Effector memory CD8-positive, alpha-beta T cell (primary cell): Measurements from ENCODE around the gene ANO8.

ENCODE experiments used
- ATAC-seq: fragments of 150-1000 bp; cut with Tn5 transposase; replicated peaks from 2 replicates; pipeline ENCODE4 v1.10.0; 2021; ENCODE audit warnings: mild to moderate bottlenecking, moderate library complexity
- DNase-seq, 3 experiments: peaks; one replicate each; pipeline ENCODE4 v3.0.0; 2021
- H3K27ac Mint-ChIP-seq, 2 donors: one replicate each; pipeline ENCODE4 v1.8.0; 2022; ENCODE audit warnings: mild to moderate bottlenecking in 2 of 2, mixed read lengths in 2 of 2, moderate library complexity in 2 of 2
- H3K27me3 Mint-ChIP-seq, 2 donors: one replicate each; pipeline ENCODE4 v1.8.0; 2022; ENCODE audit warnings: mixed read lengths in 2 of 2
- H3K36me3 Mint-ChIP-seq: one replicate; pipeline ENCODE4 v1.8.0; 2022; ENCODE audit warnings: mild to moderate bottlenecking, moderate library complexity, mixed read lengths; ENCODE audit not compliant: insufficient read depth
- H3K4me1 Mint-ChIP-seq, 2 donors: one replicate each; pipeline ENCODE4 v1.8.0; 2022; ENCODE audit warnings: low read depth in 2 of 2, mixed read lengths in 2 of 2
- H3K4me3 Mint-ChIP-seq, 2 donors: one replicate each; pipeline ENCODE4 v1.8.0; 2022; ENCODE audit warnings: mild to moderate bottlenecking in 2 of 2, mixed read lengths in 2 of 2, moderate library complexity in 2 of 2
- H3K9me3 Mint-ChIP-seq, 2 donors: one replicate each; pipeline ENCODE4 v1.8.0; 2022; ENCODE audit warnings: mixed read lengths in 2 of 2

The ANO8 gene

DNA sequence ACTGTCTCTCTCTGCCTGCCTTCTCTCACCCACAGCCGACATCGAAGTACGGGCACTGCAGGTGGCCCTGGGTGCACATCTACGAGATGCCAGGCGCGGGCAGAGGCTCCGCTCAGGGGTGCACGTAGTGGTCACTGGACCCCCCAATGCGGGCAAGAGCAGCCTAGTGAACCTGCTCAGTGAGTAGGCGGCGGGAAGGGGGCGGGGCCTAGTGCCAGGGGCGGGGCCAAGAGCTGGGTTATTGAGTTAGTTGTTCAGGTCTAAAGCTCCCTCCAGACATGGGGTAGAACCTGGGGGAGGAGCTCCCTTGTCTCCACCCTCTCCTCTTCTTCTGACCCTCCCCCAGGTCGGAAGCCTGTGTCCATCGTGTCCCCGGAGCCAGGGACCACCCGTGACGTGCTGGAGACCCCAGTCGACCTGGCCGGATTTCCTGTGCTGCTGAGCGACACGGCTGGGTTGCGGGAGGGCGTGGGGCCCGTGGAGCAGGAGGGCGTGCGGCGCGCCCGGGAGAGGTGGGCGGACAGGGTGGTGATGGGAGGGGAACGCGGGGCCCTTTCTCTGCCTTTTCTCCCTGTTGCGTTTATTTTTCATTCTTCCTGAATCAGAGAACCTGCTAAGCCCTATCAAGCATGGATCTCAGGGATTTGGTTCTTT is 4.6 kb upstream of the ANO8 start:
- Mint-ChIP-seq H3K9me3 (no peaks in the 10 kb centered on the region), H3K4me1 (peaks cover 21 to 25% of the 10 kb centered on the region in 2 donors), H3K4me3 (peak overlapping the region; percentile 48 to 97), H3K27me3 (no peaks in the 10 kb centered on the region), H3K27ac (no peak overlapping the region), H3K36me3 (peaks cover 11% of the 10 kb centered on the region)
- DNase-seq: no peak
- no peak for ATAC-seq

DNA sequence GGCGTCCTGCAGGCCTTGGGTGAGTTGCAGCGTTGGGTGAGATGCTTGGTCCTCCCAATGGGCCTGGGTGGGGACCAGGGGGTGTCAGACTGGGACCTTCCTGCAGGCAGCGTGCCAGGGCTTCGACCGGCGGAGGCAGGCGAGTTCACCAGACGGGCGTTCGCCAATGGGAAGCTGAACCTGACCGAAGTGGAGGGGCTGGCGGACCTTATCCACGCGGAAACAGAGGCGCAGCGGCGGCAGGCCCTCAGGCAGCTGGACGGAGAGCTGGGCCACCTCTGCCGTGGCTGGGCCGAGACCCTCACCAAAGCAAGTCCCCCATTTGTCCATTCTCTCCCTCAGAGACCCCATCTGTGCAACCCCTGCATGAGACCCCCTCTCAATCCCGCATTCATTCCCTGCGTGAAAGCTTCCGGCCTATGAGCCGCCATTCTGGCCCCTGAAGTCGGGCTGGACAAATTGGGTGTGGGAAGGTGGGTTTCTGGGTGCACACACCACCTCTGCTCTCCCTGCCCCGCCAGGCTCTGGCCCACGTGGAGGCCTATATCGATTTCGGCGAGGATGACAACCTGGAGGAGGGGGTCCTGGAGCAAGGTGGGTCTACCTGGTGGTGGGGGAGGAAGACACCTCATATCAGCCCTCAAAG is 3.9 kb upstream of the ANO8 start:
- DNase-seq (no peak), ATAC-seq (no peak)
- Mint-ChIP-seq H3K27me3 (no peaks in the 10 kb centered on the region), H3K27ac (no peak overlapping the region), H3K36me3 (peaks cover 11% of the 10 kb centered on the region), H3K9me3 (no peaks in the 10 kb centered on the region), H3K4me3 (peak overlapping the region; percentile 90 to 97), H3K4me1 (peaks cover 24 to 30% of the 10 kb centered on the region in 2 donors)

DNA sequence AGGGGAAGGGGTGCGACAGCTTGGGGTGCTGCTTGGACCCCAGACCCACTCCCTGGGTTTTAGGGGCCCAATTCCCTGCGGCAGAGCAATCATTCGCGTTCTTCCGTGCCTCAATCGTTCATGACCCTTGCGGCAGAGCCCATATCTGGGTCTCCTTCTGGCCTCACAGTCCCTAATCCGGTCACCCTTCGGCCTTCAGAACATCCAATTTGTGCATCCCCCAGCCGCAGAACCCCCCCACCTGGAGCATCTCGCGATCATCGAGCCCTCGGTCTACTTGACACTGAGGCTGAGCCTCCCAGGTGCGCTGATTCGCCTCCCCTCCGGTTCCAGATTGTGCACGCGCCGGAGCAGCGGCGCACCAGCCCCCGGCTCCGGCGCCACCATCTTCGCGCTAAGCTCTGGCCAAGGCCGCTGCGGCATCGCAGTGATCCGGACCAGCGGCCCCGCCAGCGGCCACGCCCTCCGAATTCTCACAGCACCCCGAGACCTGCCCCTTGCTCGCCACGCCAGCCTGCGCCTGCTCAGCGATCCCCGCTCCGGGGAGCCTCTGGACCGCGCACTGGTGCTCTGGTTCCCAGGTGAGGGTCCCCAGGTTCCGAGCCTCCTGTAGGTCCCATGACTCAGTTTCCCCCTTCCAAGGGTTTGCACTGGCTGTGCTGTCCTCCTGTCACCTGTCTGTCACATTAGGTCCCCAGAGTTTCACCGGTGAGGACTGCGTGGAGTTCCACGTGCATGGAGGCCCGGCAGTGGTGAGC is 3.2 kb upstream of the ANO8 start:
- ATAC-seq (peak; percentile 6), DNase-seq (no peak)
- Mint-ChIP-seq H3K27me3 (no peaks in the 10 kb centered on the region), H3K27ac (peak overlapping the region; percentile 84 to 93), H3K9me3 (no peaks in the 10 kb centered on the region), H3K36me3 (peaks cover 6% of the 10 kb centered on the region), H3K4me3 (peak overlapping the region; percentile 90 to 97), H3K4me1 (peaks cover 28 to 34% of the 10 kb centered on the region in 2 donors)

DNA sequence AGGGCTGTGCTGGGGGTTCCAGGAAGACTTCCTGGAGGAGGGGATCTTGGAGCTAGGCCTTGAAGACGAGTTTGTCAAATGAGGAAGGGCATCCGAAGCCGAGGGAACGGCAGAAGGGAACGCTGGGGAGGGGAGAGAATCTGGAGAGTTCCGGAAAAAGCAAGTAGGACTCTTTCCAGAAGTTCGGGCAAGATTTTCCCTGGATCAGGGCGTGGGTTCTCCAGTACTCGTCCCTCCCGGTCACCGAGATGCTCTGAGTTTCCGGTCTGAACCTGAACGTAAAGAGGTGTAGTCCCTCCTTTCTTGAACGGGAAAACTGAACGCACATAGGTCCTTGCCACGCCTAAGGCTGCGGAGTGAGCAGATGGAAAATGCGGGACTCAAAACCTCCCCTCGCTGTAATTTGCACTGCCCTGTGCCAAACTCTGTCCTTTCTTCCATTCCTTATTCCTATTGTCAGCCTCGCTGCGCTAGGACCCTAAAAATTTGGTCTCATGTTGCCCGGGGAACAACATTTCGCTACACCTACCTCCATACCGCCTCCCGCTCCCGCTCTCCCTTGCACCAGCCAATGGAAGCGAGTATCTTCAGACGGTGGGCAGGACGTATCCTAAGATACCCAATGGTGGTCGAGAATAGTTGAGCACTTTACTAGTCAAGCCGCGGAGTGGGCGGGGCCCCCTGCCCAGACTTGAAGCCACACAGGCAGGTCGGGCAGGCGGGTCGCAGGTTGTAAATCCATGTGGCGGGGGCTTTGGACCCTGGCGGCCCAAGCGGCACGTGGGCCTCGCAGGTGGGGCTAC is 2.4 kb upstream of the ANO8 start, which contains the start of gene GTPBP3:
Gene GTPBP3, plus strand, starts transcription at position 682 of the 803 bp plus-strand sequence. Its CDS starts 59 bp downstream, at position 741.
- H3K27me3 Mint-ChIP-seq: no peaks in the 10 kb centered on the region
- H3K9me3 Mint-ChIP-seq: no peaks in the 10 kb centered on the region
- DNase-seq (peak; percentile 92 to 96 (median 94)), ATAC-seq (peak; percentile 86)
- peak within 1 kb of the TSS; percentile 90 to 97 for H3K4me3 Mint-ChIP-seq
- peaks cover 28 to 37% of the 10 kb centered on the region in 2 donors for H3K4me1 Mint-ChIP-seq
- H3K36me3 Mint-ChIP-seq: peaks cover 3% of the 10 kb centered on the region
- peak within 1 kb of the TSS; percentile 84 to 93 for H3K27ac Mint-ChIP-seq

DNA sequence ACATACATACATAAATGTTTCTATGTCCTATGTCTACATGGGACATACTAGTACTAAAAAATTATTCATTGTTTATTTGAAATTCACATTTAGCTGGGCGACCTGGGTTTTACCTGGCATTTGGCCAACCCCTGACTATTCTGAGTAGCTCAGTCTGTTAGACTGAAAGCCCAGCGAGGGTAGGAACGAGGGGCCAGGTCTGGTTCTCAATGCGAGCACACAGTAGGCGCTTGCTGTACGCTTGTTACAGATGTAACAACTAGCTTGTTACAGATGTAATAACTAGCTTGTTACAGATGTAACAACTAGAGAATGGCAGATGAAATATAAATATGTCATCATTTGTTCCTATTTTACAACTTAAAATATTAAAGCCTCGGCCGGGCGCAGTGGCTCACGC is 920 bp upstream of the ANO8 start:
- Mint-ChIP-seq H3K4me3 (peak overlapping the region; percentile 90 to 97), H3K4me1 (peaks cover 31 to 37% of the 10 kb centered on the region in 2 donors)
- no peak for ATAC-seq

DNA sequence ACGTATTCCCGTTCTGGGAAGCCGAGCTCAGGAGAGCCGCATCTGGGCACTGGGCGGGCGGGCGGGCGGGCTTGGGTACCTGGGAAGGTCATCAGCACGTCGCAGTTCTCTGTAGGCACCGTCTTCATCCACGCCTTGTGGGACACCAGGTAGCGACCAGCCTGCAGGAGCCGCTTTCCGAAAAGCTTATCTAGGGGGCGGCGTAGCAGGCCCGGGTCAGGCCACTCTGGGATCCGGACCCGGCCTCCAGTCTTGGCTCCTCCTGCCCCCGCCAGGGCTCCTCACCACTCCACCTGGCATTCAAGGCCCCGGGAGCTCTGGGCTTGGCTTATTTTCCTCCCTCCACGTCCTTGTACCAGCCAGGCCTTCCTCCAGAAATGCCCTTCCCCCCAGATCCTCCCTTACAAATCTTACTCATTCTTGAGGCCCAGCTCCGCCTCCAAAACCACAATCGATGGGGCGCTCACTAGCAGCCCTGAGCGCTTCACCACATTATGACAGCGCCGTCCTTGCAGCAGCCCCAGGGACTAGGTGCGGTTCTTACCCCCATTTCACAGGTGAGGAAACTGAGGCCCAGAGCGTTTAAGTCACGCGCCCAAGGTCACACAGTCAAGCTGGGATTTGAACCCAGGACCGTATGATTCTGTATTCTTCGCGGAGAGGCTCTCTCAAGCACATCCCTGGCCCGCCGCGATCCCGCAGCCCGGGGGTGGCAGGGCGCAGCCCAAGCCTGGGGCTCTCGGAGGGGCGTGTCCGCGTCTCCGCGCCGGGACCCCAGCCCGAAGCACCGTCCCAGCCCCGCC is 843 bp downstream of the ANO8 start:
- peak overlapping the region in 1 of 2 donors; percentile 29 for H3K27ac Mint-ChIP-seq
- no peaks in the 10 kb centered on the region for H3K9me3 Mint-ChIP-seq
- H3K27me3 Mint-ChIP-seq: no peaks in the 10 kb centered on the region
- ATAC-seq (peak; percentile 31), DNase-seq (peak; percentile 53 to 56 (median 56))
- H3K4me3 Mint-ChIP-seq: peak overlapping the region; percentile 76 to 85
- peaks cover 34 to 40% of the 10 kb centered on the region in 2 donors for H3K4me1 Mint-ChIP-seq
- H3K36me3 Mint-ChIP-seq: no peaks in the 10 kb centered on the region

More for the DNA sequence above, 920 bp upstream of the ANO8 start:
- H3K27ac Mint-ChIP-seq: peak overlapping the region in 1 of 2 donors; percentile 74
- H3K36me3 Mint-ChIP-seq: peaks cover 3% of the 10 kb centered on the region
- no peaks in the 10 kb centered on the region for H3K9me3 Mint-ChIP-seq
- DNase-seq: no peak
- H3K27me3 Mint-ChIP-seq: no peaks in the 10 kb centered on the region

DNA sequence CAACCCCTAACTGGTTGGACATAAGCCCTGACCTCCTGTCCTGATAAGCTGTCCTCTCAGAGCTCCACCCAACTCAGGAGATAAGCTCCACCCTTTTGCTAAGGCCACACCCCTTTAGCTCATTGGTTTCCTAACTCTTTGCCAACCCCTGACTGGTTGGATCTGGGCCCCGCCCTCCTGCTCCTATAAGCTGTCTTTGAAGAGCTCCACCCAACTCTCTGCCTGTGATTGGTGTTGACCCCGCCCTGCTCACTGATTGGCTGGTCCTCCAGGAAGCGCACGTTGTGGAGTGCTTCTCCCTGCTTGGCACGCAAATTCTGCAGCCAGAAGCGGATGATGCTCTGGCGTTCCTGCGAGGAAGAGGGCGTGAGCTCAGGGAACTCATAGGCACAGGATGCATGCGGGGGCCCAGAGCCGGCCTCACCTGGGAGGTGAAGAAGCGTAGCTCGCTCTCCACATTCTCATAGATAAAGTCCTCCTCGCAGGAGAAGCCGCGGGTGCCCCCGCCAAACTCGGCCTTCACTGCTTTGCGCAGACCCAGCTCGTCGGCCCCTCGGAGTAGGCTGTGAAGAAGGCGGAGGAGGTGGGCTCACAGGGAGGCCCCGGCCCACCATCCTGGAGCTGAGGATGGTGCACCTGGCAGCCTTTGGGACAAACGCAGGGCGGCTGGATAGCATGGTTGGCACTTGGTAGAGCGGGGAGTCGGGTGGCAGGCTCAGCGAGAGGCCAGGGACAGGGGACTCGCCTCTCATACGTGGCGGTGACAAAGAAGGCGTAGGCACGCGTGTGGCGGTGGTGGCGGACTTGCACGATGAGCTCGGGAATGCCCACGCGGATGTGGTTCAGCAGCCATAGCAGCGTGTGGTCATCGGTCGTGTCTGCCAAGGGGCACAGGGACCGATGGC is 1.7 kb downstream of the ANO8 start:
- H3K4me1 Mint-ChIP-seq: peaks cover 34 to 37% of the 10 kb centered on the region in 2 donors
- peak overlapping the region; percentile 29 to 35 for H3K27ac Mint-ChIP-seq
- H3K27me3 Mint-ChIP-seq: no peaks in the 10 kb centered on the region
- no peak for DNase-seq
- H3K4me3 Mint-ChIP-seq: peak overlapping the region; percentile 49 to 57
- H3K9me3 Mint-ChIP-seq: no peaks in the 10 kb centered on the region
- no peak for ATAC-seq
- H3K36me3 Mint-ChIP-seq: no peaks in the 10 kb centered on the region

DNA sequence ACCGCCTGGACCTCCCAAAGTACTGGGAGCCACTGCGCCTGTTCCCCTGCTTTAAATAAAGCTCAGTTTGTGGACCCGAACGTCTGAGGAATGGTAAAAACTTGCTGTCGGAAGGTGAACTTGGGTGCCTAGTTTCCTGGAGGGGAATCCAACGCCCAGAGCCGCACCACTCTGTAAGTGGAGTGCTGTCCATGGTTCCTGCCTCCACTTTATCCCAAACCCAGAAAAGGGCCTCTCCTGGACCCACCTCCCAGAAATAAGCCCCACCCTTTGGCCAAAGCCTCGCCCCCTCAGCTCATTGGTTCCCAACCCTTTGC is 2.3 kb downstream of the ANO8 start:
- Mint-ChIP-seq H3K4me1 (peaks cover 30 to 31% of the 10 kb centered on the region in 2 donors), H3K27me3 (no peaks in the 10 kb centered on the region), H3K36me3 (no peaks in the 10 kb centered on the region), H3K27ac (no peak overlapping the region), H3K9me3 (no peaks in the 10 kb centered on the region), H3K4me3 (no peak overlapping the region)
- no peak for DNase-seq
- no peak for ATAC-seq

DNA sequence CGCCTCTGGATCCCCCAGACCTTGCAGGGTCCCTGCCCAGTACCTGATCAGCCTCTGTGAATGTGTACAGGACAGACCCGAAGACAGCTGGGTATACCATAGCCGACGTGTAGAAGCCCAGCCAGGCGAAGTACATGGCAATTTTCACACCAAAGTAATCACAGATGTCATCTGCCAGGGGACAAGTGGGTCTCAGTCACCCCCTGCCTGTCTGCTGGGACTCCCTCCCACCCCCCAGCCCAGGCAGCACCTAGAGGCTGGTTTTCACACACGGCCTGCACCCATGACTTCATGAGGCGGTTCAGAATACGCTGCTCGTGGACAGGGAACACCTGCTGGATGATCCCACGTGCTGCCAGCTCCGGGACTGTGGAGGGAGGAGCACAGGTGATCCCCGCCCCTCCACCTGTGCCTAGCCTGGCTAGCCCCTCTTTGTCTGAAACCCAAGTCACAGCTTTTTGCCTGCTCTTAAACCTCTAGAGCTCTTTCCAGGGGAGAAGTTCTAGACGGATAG is 3.6 kb downstream of the ANO8 start:
- H3K27me3 Mint-ChIP-seq: no peaks in the 10 kb centered on the region
- peak overlapping the region; percentile 50 to 57 for H3K4me3 Mint-ChIP-seq
- no peaks in the 10 kb centered on the region for H3K9me3 Mint-ChIP-seq
- H3K36me3 Mint-ChIP-seq: no peaks in the 10 kb centered on the region
- no peak for ATAC-seq
- no peak for DNase-seq
- no peak overlapping the region for H3K27ac Mint-ChIP-seq
- peaks cover 22% of the 10 kb centered on the region in 2 donors for H3K4me1 Mint-ChIP-seq

DNA sequence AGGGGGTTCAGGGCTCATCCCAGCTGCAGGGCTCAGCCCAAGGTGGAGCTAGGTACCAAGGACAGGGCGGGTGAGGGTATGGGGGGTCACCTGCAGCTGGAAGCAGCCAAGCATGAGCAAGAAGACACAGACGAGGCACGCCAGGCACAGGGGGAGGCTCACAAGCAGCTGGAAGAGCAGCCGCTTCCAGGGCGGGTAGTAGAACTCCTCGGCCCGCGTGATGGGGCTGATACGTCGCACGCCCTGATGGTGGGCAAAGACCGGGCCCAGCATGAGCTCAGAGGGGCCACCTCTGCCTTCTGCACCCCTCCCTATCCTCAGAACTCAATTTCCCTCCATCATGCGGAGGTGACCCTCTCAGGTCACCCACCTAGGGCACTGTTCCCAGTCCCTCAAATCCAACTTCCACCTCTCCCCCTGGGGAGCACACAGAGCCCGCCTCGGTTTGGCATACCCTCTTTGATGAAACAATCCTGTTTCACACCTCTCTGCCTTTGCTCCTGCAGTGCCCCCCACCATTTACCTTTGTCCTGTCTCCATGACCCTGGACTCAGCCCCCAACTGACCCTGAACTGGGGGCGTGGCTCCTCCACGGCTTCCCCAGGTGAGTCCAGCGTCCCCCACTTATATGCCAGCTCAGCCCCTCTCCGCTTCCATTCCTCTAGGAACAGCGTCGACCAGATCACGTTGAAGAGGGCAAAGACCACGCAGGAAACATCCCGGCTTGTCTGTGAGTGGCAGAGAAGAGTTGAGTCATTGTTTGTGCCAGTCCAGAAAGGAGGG is 4.2 kb downstream of the ANO8 start:
- ATAC-seq (no peak), DNase-seq (no peak)
- H3K4me3 Mint-ChIP-seq: peak overlapping the region; percentile 76 to 83
- H3K4me1 Mint-ChIP-seq: peaks cover 21 to 22% of the 10 kb centered on the region in 2 donors
- no peak overlapping the region for H3K27ac Mint-ChIP-seq
- H3K27me3 Mint-ChIP-seq: no peaks in the 10 kb centered on the region
- H3K9me3 Mint-ChIP-seq: no peaks in the 10 kb centered on the region
- no peaks in the 10 kb centered on the region for H3K36me3 Mint-ChIP-seq
